Choroid plexus epithelial cell (primary cell): Measurements from ENCODE around the gene ARHGAP26.

Experiments
- DNase-seq: peaks from one replicate; pipeline ENCODE4 v3.0.0-alpha.2; 2010; ENCODE audit warnings: low read depth
- H3K4me3 ChIP-seq: 2 replicates; pipeline ENCODE4 v1.5.1; 2011; ENCODE audit warnings: low read depth, mild to moderate bottlenecking, control low read depth, low read length, moderate library complexity
- TF ChIP-seq, protein P1 (sequence below): conservative IDR thresholded peaks from 2 replicates; pipeline ENCODE4 v1.5.1; 2011; ENCODE audit warnings: low read depth, mild to moderate bottlenecking, control low read depth, inconsistent platforms, low read length, moderate library complexity

ARHGAP26 gene

DNA sequence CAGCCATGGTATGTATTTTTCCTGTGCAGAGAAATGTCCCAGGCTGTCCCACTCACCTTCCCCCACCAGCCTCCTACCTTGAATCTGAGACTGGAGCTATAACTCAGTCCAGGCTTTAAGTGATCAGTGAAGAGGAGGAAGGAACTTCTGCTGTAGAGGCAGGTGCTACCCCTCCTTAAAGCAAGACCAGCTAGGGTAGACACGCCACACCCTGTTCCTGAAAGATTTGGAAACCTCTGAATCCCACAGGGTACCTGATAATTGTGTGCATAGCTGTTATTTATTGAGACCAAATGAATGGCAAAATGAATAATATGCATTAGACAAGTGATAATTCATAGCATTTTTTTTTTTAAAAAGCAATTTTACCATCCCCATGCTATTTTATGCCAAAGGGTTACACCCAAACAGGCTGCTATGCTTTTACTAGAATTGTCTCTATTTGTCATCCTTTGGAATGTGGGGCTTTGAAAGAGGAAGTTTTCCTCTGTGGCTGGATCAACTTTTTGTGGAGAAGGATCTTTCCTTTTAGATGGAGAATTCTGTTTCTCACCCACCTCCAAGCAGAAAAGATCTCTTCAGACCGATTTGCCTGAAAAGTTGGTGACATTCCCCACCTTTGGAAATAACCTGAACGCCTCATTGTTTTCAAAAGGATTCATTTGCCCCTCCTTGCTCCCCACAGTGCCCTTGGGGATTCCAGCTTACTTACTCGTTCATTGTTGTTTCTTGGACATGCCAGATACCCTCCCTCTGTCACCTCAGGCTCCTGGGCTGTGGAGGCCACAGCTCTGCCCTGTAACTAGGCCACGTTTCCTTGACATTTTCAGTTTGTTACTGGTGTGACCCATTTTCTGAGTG, 384.6 kb downstream of the ARHGAP26 start:
- TF ChIP-seq, protein P1, sequence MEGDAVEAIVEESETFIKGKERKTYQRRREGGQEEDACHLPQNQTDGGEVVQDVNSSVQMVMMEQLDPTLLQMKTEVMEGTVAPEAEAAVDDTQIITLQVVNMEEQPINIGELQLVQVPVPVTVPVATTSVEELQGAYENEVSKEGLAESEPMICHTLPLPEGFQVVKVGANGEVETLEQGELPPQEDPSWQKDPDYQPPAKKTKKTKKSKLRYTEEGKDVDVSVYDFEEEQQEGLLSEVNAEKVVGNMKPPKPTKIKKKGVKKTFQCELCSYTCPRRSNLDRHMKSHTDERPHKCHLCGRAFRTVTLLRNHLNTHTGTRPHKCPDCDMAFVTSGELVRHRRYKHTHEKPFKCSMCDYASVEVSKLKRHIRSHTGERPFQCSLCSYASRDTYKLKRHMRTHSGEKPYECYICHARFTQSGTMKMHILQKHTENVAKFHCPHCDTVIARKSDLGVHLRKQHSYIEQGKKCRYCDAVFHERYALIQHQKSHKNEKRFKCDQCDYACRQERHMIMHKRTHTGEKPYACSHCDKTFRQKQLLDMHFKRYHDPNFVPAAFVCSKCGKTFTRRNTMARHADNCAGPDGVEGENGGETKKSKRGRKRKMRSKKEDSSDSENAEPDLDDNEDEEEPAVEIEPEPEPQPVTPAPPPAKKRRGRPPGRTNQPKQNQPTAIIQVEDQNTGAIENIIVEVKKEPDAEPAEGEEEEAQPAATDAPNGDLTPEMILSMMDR = no peak
- DNase-seq = no peak
- H3K4me3 ChIP-seq = no peak overlapping the region

DNA sequence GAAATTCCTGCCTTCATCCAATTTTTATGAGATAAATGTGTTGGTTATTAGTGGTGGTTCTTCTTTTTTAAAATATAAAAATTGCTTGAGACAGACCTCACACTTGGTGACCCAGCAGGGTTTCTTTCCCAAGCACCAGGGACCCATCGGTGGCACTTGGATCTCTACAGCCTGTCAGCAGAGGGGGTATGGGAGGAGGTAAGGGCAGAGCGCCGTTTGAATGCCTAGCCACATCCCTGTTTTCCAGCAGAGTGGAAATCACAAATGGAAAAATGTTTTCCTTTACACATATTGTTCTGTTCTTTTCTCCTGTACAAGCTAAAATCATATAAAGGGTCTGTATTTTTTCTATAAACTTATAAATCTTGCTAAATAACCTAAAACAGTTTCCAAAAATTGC, 385.3 kb downstream of the ARHGAP26 start:
- no peak overlapping the region for H3K4me3 ChIP-seq
- TF ChIP-seq, protein P1 = no peak
- no peak for DNase-seq

DNA sequence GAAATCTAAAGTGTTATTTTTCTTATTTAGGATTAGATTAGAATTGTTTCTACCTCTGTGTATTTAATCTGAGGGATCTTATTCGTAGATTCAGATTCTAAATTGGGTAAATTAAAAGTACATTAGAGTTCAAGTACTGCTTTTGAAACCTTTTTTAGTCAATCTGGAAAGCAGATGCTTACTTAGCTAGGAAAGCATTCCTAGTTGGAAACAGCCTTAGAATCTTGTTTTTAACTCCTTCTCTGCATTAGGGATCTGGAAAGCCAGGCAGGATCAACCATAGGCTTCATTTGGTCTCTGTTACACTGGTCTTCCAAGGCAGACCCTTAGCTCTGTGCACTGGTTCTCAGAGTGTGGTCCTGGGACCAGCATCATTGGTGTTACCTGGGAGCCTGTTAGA, 385.9 kb downstream of the ARHGAP26 start:
- no peak for DNase-seq
- TF ChIP-seq, protein P1 = no peak
- H3K4me3 ChIP-seq = no peak overlapping the region

DNA sequence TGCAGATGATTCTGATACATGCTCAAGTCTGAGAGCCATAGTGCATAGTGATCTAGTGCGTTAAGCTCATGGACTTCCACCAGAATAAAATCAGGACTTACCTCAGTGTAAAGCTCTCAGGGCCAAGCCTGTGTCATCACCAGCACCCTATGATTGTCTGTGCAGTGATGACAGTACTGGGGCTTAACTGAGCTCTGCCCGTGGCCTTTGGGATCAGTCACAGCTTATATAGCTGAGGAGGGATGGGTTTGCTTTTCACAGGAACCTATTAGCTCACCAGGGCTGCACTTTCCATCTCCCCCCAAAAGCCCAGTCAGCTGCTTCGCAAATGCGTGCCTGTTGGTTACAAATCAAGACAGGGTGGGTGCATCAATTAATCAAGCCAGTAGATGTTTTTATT, 386.4 kb downstream of the ARHGAP26 start:
- TF ChIP-seq, protein P1 = no peak
- DNase-seq = no peak

DNA sequence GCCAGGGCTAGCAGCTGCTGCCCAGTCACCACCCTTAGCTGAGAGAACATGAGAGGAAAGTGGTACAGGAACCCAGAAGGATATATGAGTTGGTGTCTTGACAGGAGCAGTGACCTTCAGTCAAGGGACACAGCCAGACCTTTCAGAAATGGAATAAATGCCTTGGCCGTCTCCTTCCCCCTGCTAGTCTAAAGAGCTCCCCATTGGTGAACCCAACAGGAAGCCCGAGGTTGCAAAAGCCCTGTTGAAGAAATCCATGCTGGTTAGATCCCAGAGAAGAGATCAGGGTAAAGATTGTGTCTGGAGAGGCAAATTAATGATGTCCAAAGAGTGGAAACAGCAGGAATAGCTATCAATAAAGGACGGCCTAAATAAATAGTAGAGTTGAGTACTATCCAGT, 388.9 kb downstream of the ARHGAP26 start:
- TF ChIP-seq, protein P1 = no peak
- H3K4me3 ChIP-seq = no peak overlapping the region
- no peak for DNase-seq

More for the DNA sequence above, 386.4 kb downstream of the ARHGAP26 start:
- no peak overlapping the region for H3K4me3 ChIP-seq

DNA sequence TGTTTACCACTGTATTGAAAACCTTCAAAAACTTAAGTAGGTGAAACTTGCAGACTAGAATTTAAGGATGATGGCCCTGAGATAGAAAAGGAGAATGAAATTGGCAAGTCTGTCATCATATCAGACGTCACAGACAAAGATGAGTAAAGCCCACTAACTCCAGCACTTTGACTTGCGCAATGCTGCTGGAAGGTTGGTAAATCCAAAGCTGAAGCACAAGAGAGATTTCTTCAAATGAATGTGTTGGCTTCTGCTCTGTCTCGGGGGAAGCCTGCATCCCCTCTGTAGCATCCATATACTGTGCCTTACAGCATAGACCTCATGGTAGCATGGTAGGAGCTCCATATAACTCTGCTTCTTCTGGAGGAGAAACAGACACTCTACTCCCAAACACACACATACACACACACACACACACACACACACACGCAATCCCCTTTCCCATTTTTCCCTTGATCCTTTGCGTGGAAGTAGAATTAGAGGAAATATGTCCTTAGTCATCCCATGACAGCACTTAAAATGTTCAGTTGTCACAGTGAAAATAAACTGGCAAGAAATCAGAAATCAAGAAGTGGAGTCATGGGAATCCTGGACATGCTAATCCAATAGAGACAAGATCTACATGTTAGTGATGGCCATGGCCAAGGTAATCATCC, 391.8 kb downstream of the ARHGAP26 start:
- DNase-seq = peak; percentile 86
- TF ChIP-seq, protein P1 = no peak
- H3K4me3 ChIP-seq = no peak overlapping the region

DNA sequence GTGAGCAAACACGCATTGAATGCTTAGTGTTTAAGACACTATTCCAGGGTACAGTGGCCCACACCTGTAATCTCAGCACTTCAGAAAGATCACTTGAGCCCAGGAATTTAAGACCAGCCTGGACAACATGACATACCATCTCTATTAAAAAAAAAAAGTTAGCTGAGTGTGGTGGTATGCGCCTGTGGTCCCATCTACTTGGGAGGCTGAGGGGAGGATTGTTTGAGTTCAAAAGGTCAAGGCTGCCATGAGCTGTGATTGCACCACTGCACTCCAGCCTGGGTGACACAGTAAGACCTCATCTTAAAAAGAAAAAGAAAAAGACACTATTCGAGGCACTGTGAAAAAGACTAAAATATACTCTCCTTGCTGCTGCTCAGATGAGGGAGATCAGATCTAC, 392.6 kb downstream of the ARHGAP26 start:
- DNase-seq = no peak
- no peak overlapping the region for H3K4me3 ChIP-seq
- TF ChIP-seq, protein P1 = no peak
